NCI-H82 treated with DMSO at 0.1 percent for 48 hours (cell line): Measurements from ENCODE around the gene OR10H5.
"Not testable (repeated sequence)": the region's sequence is repeated elsewhere in the genome, so short reads cannot be mapped to it uniquely, and the experiment has no call there.

Experiments used
- DNase-seq: peaks from one replicate; lab custom pipeline; 2025; ENCODE audit not compliant: unreplicated experiment; lab: John Stamatoyannopoulos, UW

OR10H5 gene

GRCh38 chr19:15787611-15788155 lies at the start of gene OR10H5:
Gene OR10H5 (plus strand): TSS chr19:15787661. CDS start chr19:15794049, 6,388 bp downstream.
- no peak for DNase-seq

DNA sequence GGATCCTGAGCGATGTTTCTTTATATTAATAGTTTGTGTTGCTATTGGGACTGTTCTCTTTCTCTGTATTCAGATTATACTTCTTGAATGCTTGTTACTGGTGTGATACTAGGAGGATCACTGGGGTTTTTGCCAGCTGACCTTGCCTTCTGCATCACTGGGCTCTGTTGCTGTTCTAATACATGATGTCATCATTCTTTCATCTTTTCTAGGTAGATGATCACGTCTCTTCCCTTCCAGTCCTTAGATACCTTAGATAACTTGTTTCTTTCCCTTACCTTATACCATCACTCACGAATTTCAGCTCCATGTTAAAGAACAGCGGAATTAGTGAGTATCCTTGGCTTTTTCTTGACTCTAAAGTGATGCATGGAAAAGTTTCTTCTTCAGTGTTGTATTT lies 49.7 kb upstream of the OR10H5 start, which contains the start of gene OR10H3:
Gene OR10H3, plus strand, starts transcription at position 264 of the 400 bp plus-strand sequence. CDS start 3,408 bp downstream, outside the sequence.
- no peak for DNase-seq

DNA sequence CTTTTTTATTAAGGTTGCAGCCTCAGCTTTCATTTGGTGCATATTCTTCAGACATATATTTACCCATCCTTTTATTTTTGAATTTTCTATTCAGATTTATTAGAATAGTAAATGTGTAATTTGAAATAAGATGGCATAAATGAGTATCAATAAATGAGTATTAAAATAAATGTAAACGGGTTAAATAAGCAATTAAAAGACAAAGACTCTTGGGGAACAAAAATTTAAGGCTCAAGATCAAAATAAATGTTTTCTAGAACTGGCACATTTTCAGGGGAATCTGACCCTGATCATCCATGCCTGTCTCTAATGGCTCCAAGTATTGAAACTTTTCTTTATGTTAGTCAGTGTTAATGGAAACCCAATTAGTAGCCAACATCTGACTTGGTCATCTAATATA lies 46.7 kb upstream of the OR10H5 start:
- DNase-seq, result no peak

GRCh38 chr19:15748239-15748638 lies 39.2 kb upstream of the OR10H5 start:
- DNase-seq, result no peak

DNA sequence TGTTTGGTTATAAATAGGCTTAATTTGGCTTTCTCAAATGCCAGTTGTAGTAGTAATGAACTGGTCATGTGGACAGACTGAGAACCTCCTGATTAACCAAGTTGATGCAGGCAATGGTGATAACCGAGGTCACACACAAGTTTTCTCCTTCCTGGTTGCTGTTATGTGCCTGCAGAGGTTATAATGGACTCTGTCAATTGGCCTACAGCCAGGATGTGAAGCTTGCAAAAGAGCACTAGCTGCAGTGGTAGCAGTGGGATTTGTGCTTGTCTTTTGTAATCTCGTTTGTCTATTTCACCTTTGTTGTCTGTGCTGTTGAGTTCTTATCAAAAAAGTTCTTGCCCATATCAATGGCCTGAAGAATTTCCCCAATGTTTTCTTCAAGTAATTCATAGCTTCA lies 29.1 kb upstream of the OR10H5 start:
- no peak for DNase-seq

- DNase-seq, result no peak
Measured at GRCh38 chr19:15759962-15760565, 27.4 kb upstream of the OR10H5 start.

GRCh38 chr19:15769586-15769985 lies 17.9 kb upstream of the OR10H5 start:
- no peak for DNase-seq

- DNase-seq, result not testable (repeated sequence)
Measured at GRCh38 chr19:15774159-15774558, 13.3 kb upstream of the OR10H5 start.

DNA sequence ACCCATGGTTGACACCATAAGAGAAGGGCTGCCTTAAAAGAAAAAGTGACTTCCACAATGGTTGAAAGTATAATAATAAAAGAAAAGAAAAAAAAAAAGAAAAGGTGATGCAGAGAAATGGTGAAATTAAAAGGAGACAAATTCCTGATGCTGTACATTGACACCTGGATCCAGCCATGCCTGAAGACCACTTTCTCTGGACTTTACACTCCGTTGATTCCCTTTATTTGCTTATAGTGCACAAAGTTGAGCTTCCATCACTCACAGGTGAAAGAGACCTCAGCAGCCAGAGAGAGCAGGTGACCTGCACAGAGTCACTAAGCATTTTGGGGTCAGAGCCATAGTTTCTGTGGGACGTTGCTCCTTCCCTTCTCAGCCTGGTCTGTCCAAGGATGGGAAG lies 12.2 kb upstream of the OR10H5 start:
- DNase-seq, result no peak

- DNase-seq, result no peak
Measured at GRCh38 chr19:15776264-15776663, 11.2 kb upstream of the OR10H5 start.

DNA sequence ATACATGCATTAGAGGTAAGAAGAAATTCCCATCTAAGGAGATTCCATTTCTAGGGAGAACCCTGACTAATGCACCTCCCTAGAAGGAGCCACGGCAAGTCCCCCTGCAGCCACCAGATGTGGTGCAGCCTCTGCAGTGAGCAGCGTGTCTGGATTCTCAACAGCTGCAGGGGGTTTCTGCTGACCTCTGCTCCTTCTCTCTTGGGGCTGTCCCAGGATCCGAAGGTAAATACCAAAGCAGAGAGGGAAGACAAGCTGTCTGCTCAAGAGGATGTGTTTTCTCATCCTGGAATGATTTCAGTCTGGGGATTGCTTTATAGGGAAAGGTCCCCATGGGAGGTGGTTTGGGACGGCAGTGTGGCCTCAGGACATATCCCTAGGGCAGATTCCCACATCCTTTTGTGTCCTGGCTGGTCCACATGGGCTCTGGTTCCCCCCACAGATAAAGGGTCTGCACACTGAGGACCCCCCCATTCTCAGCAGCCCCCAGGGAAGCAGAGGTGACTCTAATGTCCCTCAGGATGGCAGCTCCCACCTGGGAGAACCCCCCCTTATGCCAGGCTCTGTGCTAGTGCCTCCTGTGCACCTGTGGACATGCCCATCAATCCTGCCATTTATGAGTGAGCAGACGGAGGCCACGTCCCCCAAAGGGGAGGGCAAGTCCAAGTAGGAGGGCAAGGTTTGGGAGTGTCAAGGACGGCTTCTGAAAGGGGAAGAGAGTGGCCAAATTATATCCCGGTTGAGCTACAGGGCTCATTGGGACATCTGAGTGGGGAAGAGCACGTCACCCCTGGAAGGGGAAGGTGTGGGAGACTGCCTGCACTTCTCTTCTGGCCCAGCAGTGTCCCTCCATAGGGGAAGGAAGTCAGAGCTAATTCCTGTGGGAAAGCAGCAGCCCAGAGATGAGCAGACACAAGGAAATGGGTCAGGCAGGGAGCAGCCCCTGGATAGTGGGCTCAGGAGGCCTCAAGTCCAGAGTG lies 10.2 kb upstream of the OR10H5 start:
- no peak for DNase-seq

GRCh38 chr19:15779756-15780476 lies 7.5 kb upstream of the OR10H5 start:
- no peak for DNase-seq

DNA sequence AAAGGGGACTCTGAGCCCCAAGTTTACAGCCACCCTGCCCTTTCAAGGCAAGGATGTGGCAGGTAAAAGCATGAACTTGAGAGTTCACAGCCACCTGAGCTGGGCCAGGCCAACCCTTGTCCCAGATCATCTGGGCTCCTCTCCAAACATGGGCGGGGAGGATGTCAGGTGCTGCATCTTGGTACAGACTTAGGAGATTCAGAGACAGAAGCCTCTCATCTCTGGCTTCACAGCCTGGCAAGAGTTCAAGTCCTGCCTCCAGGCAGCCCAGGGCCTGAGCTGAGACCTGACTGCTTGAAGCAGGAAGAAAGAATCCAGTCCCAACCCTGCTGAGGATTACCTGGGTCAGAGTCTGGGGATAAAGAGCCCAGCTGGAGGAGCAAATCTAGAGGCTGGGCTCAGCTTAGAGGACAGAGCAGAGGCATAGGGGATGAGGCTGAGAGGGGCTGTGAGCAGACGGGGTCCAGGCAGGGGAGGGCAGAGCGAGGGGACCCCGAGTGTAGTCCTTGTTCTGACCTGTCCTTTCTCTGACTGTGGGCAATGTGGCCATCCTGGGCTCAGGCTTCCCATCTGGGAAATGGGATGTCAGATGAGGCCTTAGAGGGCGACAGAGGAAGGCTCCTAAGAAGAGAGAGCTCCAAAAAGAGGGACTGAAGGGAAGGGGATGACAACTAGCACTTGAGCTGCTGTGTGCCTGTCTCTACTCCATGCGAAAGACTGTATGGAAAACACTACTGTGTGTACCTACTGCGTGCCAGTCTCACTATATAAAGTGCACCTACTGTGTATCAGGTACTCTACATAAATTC lies 6.6 kb upstream of the OR10H5 start:
- no peak for DNase-seq

DNA sequence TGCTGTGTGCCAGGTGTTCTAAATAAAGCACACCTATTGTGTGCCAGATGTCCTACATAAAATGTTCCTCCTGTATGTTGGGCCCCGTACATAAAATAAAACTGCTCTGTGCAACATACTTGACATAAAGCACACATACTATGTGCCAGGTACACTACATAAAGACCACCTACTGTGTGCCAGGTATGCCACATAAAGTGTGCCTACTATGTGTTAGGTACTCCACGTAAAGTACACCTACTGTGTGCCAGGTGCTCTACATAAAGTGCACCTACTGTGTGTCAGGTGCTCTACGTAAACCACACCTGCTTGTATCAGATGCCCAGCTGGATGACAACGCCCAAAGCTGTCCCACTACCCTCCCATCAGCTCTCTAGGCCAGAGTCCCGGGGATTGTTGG lies 5.8 kb upstream of the OR10H5 start:
- DNase-seq, result no peak

GRCh38 chr19:15782211-15782610 lies 5.2 kb upstream of the OR10H5 start:
- DNase-seq, result no peak

DNA sequence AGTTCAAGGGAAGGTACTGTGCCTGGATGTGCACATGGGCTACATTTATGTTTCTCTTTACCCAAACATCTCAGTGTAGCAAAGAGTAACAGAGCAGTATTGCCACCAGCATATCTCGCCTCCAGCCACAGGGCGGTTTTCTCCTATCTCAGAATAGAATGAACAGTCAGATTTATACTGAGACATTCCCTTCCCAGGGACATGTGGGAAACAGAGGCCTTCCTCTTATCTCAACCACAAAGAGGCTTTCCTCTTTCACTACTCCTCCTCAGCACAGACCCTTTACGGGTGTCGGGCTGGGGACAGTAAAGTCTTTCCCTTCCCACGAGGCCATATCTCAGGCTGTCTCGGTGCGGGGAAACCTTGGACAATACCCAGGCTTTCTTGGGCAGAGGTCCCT lies 4.6 kb upstream of the OR10H5 start:
- DNase-seq, result not testable (repeated sequence)

GRCh38 chr19:15788594-15789270 lies 1.3 kb downstream of the OR10H5 start:
- DNase-seq, result no peak

- no peak for DNase-seq
Measured at GRCh38 chr19:15790096-15790495, 2.6 kb downstream of the OR10H5 start.

DNA sequence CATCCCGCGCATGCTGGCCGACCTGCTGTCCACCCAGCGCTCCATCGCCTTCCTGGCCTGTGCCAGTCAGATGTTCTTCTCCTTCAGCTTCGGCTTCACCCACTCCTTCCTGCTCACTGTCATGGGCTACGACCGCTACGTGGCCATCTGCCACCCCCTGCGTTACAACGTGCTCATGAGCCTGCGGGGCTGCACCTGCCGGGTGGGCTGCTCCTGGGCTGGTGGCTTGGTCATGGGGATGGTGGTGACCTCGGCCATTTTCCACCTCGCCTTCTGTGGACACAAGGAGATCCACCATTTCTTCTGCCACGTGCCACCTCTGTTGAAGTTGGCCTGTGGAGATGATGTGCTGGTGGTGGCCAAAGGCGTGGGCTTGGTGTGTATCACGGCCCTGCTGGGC lies 6.8 kb downstream of the OR10H5 start:
- not testable (repeated sequence) for DNase-seq

GRCh38 chr19:15810335-15810734 lies 22.9 kb downstream of the OR10H5 start:
- no peak for DNase-seq
